Thyroid gland (tissue), 4 donors: ENCODE measurements around the gene SURF2. TPM values are rescaled to one million over a fixed set of nuclear protein-coding genes. Genes with fewer than 3 reads are reported as not detected.

ENCODE experiments used
- DNase-seq, 2 donors: peaks; one replicate each; pipeline ENCODE4 v3.0.0-alpha.2; 2019
- H3K27ac ChIP-seq, 3 donors: fragments of 200-600 bp; sonication (generic); 1 replicate in 2 of 3; 2 replicates in 1 of 3; pipeline ENCODE4 v1.5.1; 2016 to 2019; ENCODE audit warnings: mild to moderate bottlenecking in 1 of 3, moderate library complexity in 1 of 3
- H3K27me3 ChIP-seq: fragments of 200-600 bp; sonication (generic); one replicate; pipeline ENCODE4 v1.5.1; 2019
- H3K36me3 ChIP-seq, 2 donors: fragments of 200-600 bp; sonication (generic); one replicate each; pipeline ENCODE4 v1.5.1; 2016 to 2019
- H3K4me1 ChIP-seq, 2 donors: fragments of 200-600 bp; sonication (generic); one replicate each; pipeline ENCODE4 v1.5.1; 2017 to 2019
- H3K4me3 ChIP-seq, 3 donors: fragments of 200-600 bp; sonication (generic); replicated peaks in 1 of 3; 1 replicate in 2 of 3; 2 replicates in 1 of 3; pipeline ENCODE4 v1.5.1; 2016; ENCODE audit warnings: mild to moderate bottlenecking in 1 of 3
- H3K9me3 ChIP-seq: fragments of 200-600 bp; sonication (generic); one replicate; pipeline ENCODE4 v1.5.1; 2017
- CTCF ChIP-seq, 6 experiments: fragments of 200-600 bp in 3 of 6; fragments of 450-650 bp in 3 of 6; sonication (generic) in 3 of 6; IDR thresholded peaks; one replicate each; pipeline ENCODE4 v1.5.1; 2016 to 2019; ENCODE audit warnings: antibody characterized with exemption in 6 of 6, mild to moderate bottlenecking in 2 of 6, inconsistent platforms in 1 of 6, moderate library complexity in 1 of 6
- POLR2A ChIP-seq, 2 donors: fragments of 450-650 bp; IDR thresholded peaks; one replicate each; pipeline ENCODE4 v1.6.1; 2017; ENCODE audit warnings: antibody characterized with exemption in 2 of 2, mild to moderate bottlenecking in 2 of 2, moderate library complexity in 1 of 2
- WGBS, 2 donors: methylation state at CpG; one replicate each; pipeline ENCODE4 v1.1.5; 2017; 5-methylcytosine and 5-hydroxymethylcytosine counted together
- intact Hi-C: fragments of 100-400 bp; cut with DNase I; formaldehyde crosslinking; loops from one replicate; pipeline ENCODE4 v1.15.1; 2023
- small RNA-seq: library from RNA; depleted of rRNA; stranded (forward); fragments of <200 nt; gene quantifications from one replicate; pipeline ENCODE3, GENCODE V24; 2016
- total RNA-seq, 4 donors: library from RNA; depleted of rRNA; stranded (reverse); fragments of >200 nt; gene quantifications; one replicate each; pipeline ENCODE4 v1.2.3, GENCODE V29; 2016

Gene SURF2
- total RNA-seq, 4 donors from 2014 or later = 26.2 to 42.7 (median 31.6) TPM

- no peak for DNase-seq
- intact Hi-C loops = no loop called here
- H3K9me3 ChIP-seq = no peaks in the 10 kb centered on the region
- H3K27ac ChIP-seq = no peak overlapping the region
- no peaks in the 10 kb centered on the region for H3K4me1 ChIP-seq
- no peaks in the 10 kb centered on the region for H3K27me3 ChIP-seq
- no peak overlapping the region for H3K4me3 ChIP-seq
- 78 to 85% methylated on average over 16 to 18 of the region's 19 CpGs for WGBS, 2 donors
- TF ChIP-seq CTCF (IDR thresholded peaks at IDR 0.05) (no peak), POLR2A (IDR thresholded peaks at IDR 0.05) (no peak)
- H3K36me3 ChIP-seq = peaks cover 18 to 41% of the 10 kb centered on the region in 2 donors
Measured at GRCh38 chr9:133405508-133406438, 49.4 kb downstream of the SURF2 start.

GRCh38 chr9:133406480-133407307, 50.3 kb downstream of the SURF2 start:
- H3K4me1 ChIP-seq = no peaks in the 10 kb centered on the region
- no peak overlapping the region for H3K27ac ChIP-seq
- peak; percentile 67 to 71 for DNase-seq
- intact Hi-C loops = no loop called here
- no peaks in the 10 kb centered on the region for H3K9me3 ChIP-seq
- H3K4me3 ChIP-seq = no peak overlapping the region
- peak; percentile 68 to 91 (median 77) for TF ChIP-seq CTCF (IDR thresholded peaks at IDR 0.05)
- TF ChIP-seq POLR2A (IDR thresholded peaks at IDR 0.05) = no peak
- no peaks in the 10 kb centered on the region for H3K27me3 ChIP-seq
- H3K36me3 ChIP-seq = peaks cover 22 to 50% of the 10 kb centered on the region in 2 donors
- WGBS, 2 donors = 57 to 67% methylated on average over 15 to 19 of the region's 24 CpGs

- Histone ChIP-seq H3K9me3 (no peaks in the 10 kb centered on the region), H3K27me3 (no peaks in the 10 kb centered on the region), H3K27ac (no peak overlapping the region), H3K4me3 (no peak overlapping the region), H3K36me3 (peaks cover 22 to 62% of the 10 kb centered on the region in 2 donors), H3K4me1 (no peaks in the 10 kb centered on the region)
- DNase-seq = no peak
- intact Hi-C loops = no loop called here
- WGBS, 2 donors = 87 to 92% methylated on average over 1 of the region's 1 CpG
- TF ChIP-seq CTCF (IDR thresholded peaks at IDR 0.05) = no peak
- TF ChIP-seq POLR2A (IDR thresholded peaks at IDR 0.05) = no peak
Measured at GRCh38 chr9:133408042-133408441, 51.7 kb downstream of the SURF2 start.

Small RNA genes lying within 50 kb of the gene (small RNA-seq; reads per million reads assigned to genes)
- gene RF00019 = not detected
- not detected for gene SNORD24
- gene SNORD36A = not detected
- gene SNORD36B = not detected
- not detected for gene SNORD36C

Other genes starting within 250 kb of the SURF2 start
- gene RALGDS, start 235.3 kb upstream of the SURF2 start, total RNA-seq = 10 to 100 TPM; 32.2 to 55.3 (median 43.5) TPM
- 10 to 100 TPM; 21.4 to 45.0 (median 25.1) TPM for gene GBGT1, start 192.6 kb upstream of the SURF2 start, total RNA-seq
- gene OBP2B, start 147.3 kb upstream of the SURF2 start, total RNA-seq = not detected
- 10 to 100 TPM; 15.7 to 32.6 (median 24.9) TPM for gene ABO, start 81.3 kb upstream of the SURF2 start, total RNA-seq
- gene SURF6, start 20.4 kb upstream of the SURF2 start, total RNA-seq = 10 to 100 TPM; 18.4 to 34.9 (median 22.0) TPM
- gene MED22, start 8.4 kb upstream of the SURF2 start, total RNA-seq = 10 to 100 TPM; 41.9 to 58.2 (median 48.6) TPM
- gene RPL7A, start 8.3 kb upstream of the SURF2 start, total RNA-seq = 1,000 to 10,000 TPM; 1,394 to 2,407 (median 1,585) TPM
- 10 to 100 TPM; 51.5 to 82.7 (median 64.7) TPM for gene SURF1, start 63 bp upstream of the SURF2 start, total RNA-seq
- 100 to 1,000 TPM; 165 to 253 (median 226) TPM for gene SURF4, start 19.5 kb downstream of the SURF2 start, total RNA-seq
- 1 to 10 TPM in 2 of 4 donors, not detected in 2; 1.6 to 2.2 TPM for gene STKLD1, start 19.8 kb downstream of the SURF2 start, total RNA-seq
- gene REXO4, start 61.5 kb downstream of the SURF2 start, total RNA-seq = 10 to 100 TPM; 16.0 to 21.9 (median 19.0) TPM
- 1 to 10 TPM; 1.5 to 2.8 (median 2.0) TPM for gene ADAMTS13, start 65.8 kb downstream of the SURF2 start, total RNA-seq
- 10 to 100 TPM; 21.4 to 36.7 (median 33.5) TPM for gene CACFD1, start 103.4 kb downstream of the SURF2 start, total RNA-seq
- 1 to 10 TPM; 1.1 to 3.8 (median 2.5) TPM for gene SLC2A6, start 122.5 kb downstream of the SURF2 start, total RNA-seq
- not detected for gene MYMK, start 168.4 kb downstream of the SURF2 start, total RNA-seq
- gene ADAMTSL2, start 178.2 kb downstream of the SURF2 start, total RNA-seq = 1 to 10 TPM; 2.4 to 9.3 (median 8.7) TPM